ENCODE measurements around the gene LTBR. TPM values are rescaled to one million over a fixed set of nuclear protein-coding genes. Genes with fewer than 3 reads are reported as not detected.

The LTBR gene
- 3.4 and 4.8 TPM in 2 replicates for total RNA-seq (2021)
- long read RNA-seq, transcript LTBR-201 (10 exons, 2,260 nt): major isoform, 5 of 8 reads
- long read RNA-seq, partial matches to known transcripts: 2 of 8 reads
- long read RNA-seq, other reads (novel, unspliced or antisense): 1 of 8 reads

GRCh38 chr12:6383572-6384498 lies at the start of gene LTBR:
Gene LTBR (plus strand): TSS chr12:6384162. CDS start chr12:6384359, 197 bp downstream.
- H4K8ac ChIP-seq (replicated peaks; ENCODE audit: insufficient read length, low read depth, low read length): no peak within 1 kb of the TSS
- H3K18ac ChIP-seq (ENCODE audit: insufficient read length, low read depth, low read length): peak within 1 kb of the TSS; percentile 11
- TF ChIP-seq CTCF (conservative IDR thresholded peaks at IDR 0.05): no peak
- no peak within 1 kb of the TSS for H3K4ac ChIP-seq (ENCODE audit: low read depth, low read length)
- H2BK20ac ChIP-seq (ENCODE audit: low read depth, low read length, poor library complexity, severe bottlenecking): no peak within 1 kb of the TSS
- H3K4me3 Mint-ChIP-seq: no peak within 1 kb of the TSS; a peak in 1 of 5 replicates
- H3K9ac ChIP-seq (ENCODE audit: extremely low read depth, insufficient read length, low read length): no peak within 1 kb of the TSS
- H3K4me2 ChIP-seq (ENCODE audit: insufficient read depth, insufficient read length, low read length): no peak within 1 kb of the TSS
- H3K79me1 ChIP-seq (ENCODE audit: insufficient read depth, low read depth, low read length, poor library complexity, severe bottlenecking): no peaks in the 10 kb centered on the region
- H3K4me1 ChIP-seq (ENCODE audit: insufficient read depth, low read length): peaks cover 8% of the 10 kb centered on the region
- H3K14ac ChIP-seq (ENCODE audit: insufficient read depth, low read length): peak within 1 kb of the TSS; percentile 66; the same call in 1 of the 2 replicates
- H4K91ac ChIP-seq (ENCODE audit: insufficient read length, low read depth, low read length): no peak within 1 kb of the TSS
- no peak within 1 kb of the TSS for H3K56ac ChIP-seq (ENCODE audit: insufficient read length, low read depth, low read length)
- no peaks in the 10 kb centered on the region for H3K79me2 ChIP-seq (ENCODE audit: insufficient read depth, low read length)
- no CpG with 5 or more reads among the region's 62 CpGs for WGBS (ENCODE audit: extremely low coverage, insufficient read length, low lambda C conversion rate)
- H3K23ac ChIP-seq (ENCODE audit: insufficient read length, low read depth, low read length): no peak within 1 kb of the TSS
- no peaks in the 10 kb centered on the region for H3K23me2 ChIP-seq (ENCODE audit: insufficient read length, low read depth, low read length, poor library complexity, severe bottlenecking)
- H2BK5ac ChIP-seq (ENCODE audit: insufficient read length, low read length): no peak within 1 kb of the TSS
- no peaks in the 10 kb centered on the region for H3K9me3 ChIP-seq (ENCODE audit: control insufficient read depth, low read depth, low read length)
- no peak within 1 kb of the TSS for H2AFZ ChIP-seq (ENCODE audit: low read length)
- no peak within 1 kb of the TSS for H2BK120ac ChIP-seq (ENCODE audit: low read depth, low read length, poor library complexity, severe bottlenecking)
- H4K20me1 ChIP-seq (ENCODE audit: control insufficient read depth, insufficient read depth, insufficient read length): no peaks in the 10 kb centered on the region
- H2BK15ac ChIP-seq (ENCODE audit: low read depth, low read length): no peak within 1 kb of the TSS; the same call in 1 of the 2 replicates
- H3T11ph ChIP-seq (ENCODE audit: low read length): no peak within 1 kb of the TSS
- H3K27ac Mint-ChIP-seq: peak within 1 kb of the TSS in 2 of 3 experiments; percentile 36 to 79; a peak in 1 of 7 replicates
- H3K36me3 Mint-ChIP-seq (ENCODE audit: insufficient read depth in 1 of 3, low read depth in 3 of 3): no peaks in the 10 kb centered on the region
- H2AK5ac ChIP-seq (ENCODE audit: insufficient read length, low read length): no peak within 1 kb of the TSS
- no peak within 1 kb of the TSS for H4K5ac ChIP-seq (ENCODE audit: insufficient read length, low read depth, low read length)
- peaks cover 59 to 61% of the 10 kb centered on the region in 2 experiments for H3K4me1 Mint-ChIP-seq
- peak; percentile 82 for DNase-seq
- H3K27ac ChIP-seq (ENCODE audit: insufficient read length, low read depth, low read length): no peak within 1 kb of the TSS
- H2BK12ac ChIP-seq (ENCODE audit: insufficient read length, low read depth, low read length): no peak within 1 kb of the TSS
- no peaks in the 10 kb centered on the region; a peak in 2 of 5 replicates for H3K9me3 Mint-ChIP-seq
- H3K27me3 Mint-ChIP-seq (ENCODE audit: low read depth): peaks cover 34% of the 10 kb centered on the region
- H3K27me3 ChIP-seq (ENCODE audit: insufficient read depth, low read length): no peaks in the 10 kb centered on the region; the same call in 1 of the 2 replicates

Measured in H9 (cell line).